Muscle layer of duodenum (tissue), 2 donors: ENCODE results near the gene GSDMA.
"Not testable (repeated sequence)": the region's sequence is repeated elsewhere in the genome, so short reads cannot be mapped to it uniquely, and the experiment has no call there.

Experiments used
- H3K27ac ChIP-seq: one replicate; pipeline ENCODE4 v1.7.0; 2013; ENCODE audit warnings: mild to moderate bottlenecking, low read length
- H3K27me3 ChIP-seq: one replicate; pipeline ENCODE4 v1.7.0; 2013; ENCODE audit warnings: low read depth, mild to moderate bottlenecking, control low read depth, low read length
- H3K36me3 ChIP-seq, 2 donors: one replicate each; pipeline ENCODE4 v1.7.0; 2013; ENCODE audit warnings: low read length in 2 of 2, control low read depth in 1 of 2, mild to moderate bottlenecking in 1 of 2; ENCODE audit not compliant: insufficient read depth in 2 of 2, control insufficient read depth in 1 of 2
- H3K4me1 ChIP-seq, 2 donors: one replicate each; pipeline ENCODE4 v1.7.0; 2013; ENCODE audit warnings: low read length in 2 of 2, mild to moderate bottlenecking in 2 of 2, control low read depth in 1 of 2, moderate library complexity in 1 of 2; ENCODE audit not compliant: insufficient read depth in 2 of 2, control insufficient read depth in 1 of 2
- H3K4me3 ChIP-seq, 2 donors: one replicate each; pipeline ENCODE4 v1.7.0; 2013; ENCODE audit warnings: low read length in 2 of 2, low read depth in 1 of 2, mild to moderate bottlenecking in 1 of 2
- H3K9me3 ChIP-seq, 2 donors: one replicate each; pipeline ENCODE4 v1.7.0; 2013; ENCODE audit warnings: low read length in 2 of 2, control low read depth in 1 of 2, mild to moderate bottlenecking in 1 of 2; ENCODE audit not compliant: control insufficient read depth in 1 of 2
- donor health status: healthy.

The GSDMA gene

GRCh38 chr17:40005520-40005919 lies 42.7 kb downstream of the GSDMA start:
- H3K27ac ChIP-seq, result no peak overlapping the region
- H3K36me3 ChIP-seq, result no peaks in the 10 kb centered on the region
- no peaks in the 10 kb centered on the region for H3K9me3 ChIP-seq
- H3K27me3 ChIP-seq, result no peaks in the 10 kb centered on the region
- no peaks in the 10 kb centered on the region for H3K4me1 ChIP-seq
- H3K4me3 ChIP-seq, result no peak overlapping the region

GRCh38 chr17:40010946-40011500 lies 48.2 kb downstream of the GSDMA start:
- not testable (repeated sequence) for H3K4me3 ChIP-seq, H3K27me3 ChIP-seq, H3K9me3 ChIP-seq, H3K27ac ChIP-seq, H3K36me3 ChIP-seq, H3K4me1 ChIP-seq

- H3K36me3 ChIP-seq, H3K4me1 ChIP-seq, H3K27ac ChIP-seq, H3K27me3 ChIP-seq, H3K4me3 ChIP-seq, H3K9me3 ChIP-seq: not testable (repeated sequence)
These were observed 49.3 kb downstream of the GSDMA start for GRCh38 chr17:40012017-40012647.

DNA sequence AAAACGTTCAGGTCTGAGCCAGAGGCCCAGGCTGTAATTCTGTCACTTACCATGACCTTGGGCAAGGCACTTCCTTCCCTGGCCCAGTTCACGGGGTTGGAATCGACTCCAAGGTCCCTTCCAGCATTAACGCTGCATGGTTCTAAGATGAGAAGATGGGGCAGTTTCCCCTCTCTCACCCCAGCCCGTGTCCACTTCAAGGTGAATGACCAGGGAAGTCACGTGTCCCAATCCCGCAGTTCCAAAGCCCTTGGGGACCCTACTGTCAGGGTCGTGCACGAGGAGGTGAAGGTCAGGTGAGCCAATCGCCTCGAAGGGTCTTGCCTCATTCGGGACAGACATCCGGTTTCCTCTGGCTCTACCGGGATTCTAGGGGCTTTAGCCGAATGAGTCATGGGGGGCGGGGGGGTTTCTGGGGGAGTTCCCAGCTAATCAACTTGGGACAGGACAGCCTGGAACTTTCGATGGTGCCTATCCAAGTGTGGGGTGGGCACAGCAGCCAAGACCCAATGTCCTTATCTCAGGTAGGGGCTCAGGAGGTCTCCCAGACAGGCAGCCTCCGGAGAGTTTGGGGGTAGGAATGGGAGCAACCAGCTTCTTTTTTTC lies 51.7 kb downstream of the GSDMA start:
- no peak overlapping the region for H3K27ac ChIP-seq
- peaks cover 0 to 3% of the 10 kb centered on the region in 2 donors for H3K36me3 ChIP-seq
- no peaks in the 10 kb centered on the region for H3K9me3 ChIP-seq
- H3K27me3 ChIP-seq, result no peaks in the 10 kb centered on the region
- no peak overlapping the region for H3K4me3 ChIP-seq
- peaks cover 2 to 29% of the 10 kb centered on the region in 2 donors for H3K4me1 ChIP-seq

DNA sequence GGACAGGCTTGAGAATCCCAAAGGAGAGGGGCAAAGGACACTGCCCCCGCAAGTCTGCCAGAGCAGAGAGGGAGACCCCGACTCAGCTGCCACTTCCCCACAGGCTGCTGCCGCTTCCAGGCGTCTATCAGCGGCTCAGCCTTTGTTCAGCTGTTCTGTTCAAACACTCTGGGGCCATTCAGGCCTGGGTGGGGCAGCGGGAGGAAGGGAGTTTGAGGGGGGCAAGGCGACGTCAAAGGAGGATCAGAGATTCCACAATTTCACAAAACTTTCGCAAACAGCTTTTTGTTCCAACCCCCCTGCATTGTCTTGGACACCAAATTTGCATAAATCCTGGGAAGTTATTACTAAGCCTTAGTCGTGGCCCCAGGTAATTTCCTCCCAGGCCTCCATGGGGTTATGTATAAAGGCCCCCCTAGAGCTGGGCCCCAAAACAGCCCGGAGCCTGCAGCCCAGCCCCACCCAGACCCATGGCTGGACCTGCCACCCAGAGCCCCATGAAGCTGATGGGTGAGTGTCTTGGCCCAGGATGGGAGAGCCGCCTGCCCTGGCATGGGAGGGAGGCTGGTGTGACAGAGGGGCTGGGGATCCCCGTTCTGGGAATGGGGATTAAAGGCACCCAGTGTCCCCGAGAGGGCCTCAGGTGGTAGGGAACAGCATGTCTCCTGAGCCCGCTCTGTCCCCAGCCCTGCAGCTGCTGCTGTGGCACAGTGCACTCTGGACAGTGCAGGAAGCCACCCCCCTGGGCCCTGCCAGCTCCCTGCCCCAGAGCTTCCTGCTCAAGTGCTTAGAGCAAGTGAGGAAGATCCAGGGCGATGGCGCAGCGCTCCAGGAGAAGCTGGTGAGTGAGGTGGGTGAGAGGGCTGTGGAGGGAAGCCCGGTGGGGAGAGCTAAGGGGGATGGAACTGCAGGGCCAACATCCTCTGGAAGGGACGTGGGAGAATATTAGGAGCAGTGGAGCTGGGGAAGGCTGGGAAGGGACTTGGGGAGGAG lies 52.5 kb downstream of the GSDMA start, which contains the start of gene CSF3:
CSF3 (plus strand) TSS at position 436 of the 993 bp plus-strand sequence; CDS start at position 471, 35 bp downstream.
- Histone ChIP-seq H3K9me3 (no peaks in the 10 kb centered on the region), H3K4me1 (peaks cover 2 to 32% of the 10 kb centered on the region in 2 donors), H3K27ac (no peak within 1 kb of the TSS), H3K27me3 (no peaks in the 10 kb centered on the region), H3K4me3 (no peak within 1 kb of the TSS), H3K36me3 (peaks cover 4 to 9% of the 10 kb centered on the region in 2 donors)

DNA sequence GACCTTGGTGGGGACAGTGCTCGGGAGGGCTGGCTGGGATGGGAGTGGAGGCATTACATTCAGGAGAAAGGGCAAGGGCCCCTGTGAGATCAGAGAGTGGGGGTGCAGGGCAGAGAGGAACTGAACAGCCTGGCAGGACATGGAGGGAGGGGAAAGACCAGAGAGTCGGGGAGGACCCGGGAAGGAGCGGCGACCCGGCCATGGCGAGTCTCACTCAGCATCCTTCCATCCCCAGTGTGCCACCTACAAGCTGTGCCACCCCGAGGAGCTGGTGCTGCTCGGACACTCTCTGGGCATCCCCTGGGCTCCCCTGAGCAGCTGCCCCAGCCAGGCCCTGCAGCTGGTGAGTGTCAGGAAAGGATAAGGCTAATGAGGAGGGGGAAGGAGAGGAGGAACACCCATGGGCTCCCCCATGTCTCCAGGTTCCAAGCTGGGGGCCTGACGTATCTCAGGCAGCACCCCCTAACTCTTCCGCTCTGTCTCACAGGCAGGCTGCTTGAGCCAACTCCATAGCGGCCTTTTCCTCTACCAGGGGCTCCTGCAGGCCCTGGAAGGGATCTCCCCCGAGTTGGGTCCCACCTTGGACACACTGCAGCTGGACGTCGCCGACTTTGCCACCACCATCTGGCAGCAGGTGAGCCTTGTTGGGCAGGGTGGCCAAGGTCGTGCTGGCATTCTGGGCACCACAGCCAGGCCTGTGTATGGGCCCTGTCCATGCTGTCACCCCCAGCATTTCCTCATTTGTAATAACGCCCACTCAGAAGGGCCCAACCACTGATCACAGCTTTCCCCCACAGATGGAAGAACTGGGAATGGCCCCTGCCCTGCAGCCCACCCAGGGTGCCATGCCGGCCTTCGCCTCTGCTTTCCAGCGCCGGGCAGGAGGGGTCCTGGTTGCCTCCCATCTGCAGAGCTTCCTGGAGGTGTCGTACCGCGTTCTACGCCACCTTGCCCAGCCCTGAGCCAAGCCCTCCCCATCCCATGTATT lies 53.5 kb downstream of the GSDMA start:
- H3K4me1 ChIP-seq, result peaks cover 2 to 32% of the 10 kb centered on the region in 2 donors
- H3K27ac ChIP-seq, result no peak overlapping the region
- no peak overlapping the region for H3K4me3 ChIP-seq
- no peaks in the 10 kb centered on the region for H3K9me3 ChIP-seq
- peaks cover 4 to 12% of the 10 kb centered on the region in 2 donors for H3K36me3 ChIP-seq
- no peaks in the 10 kb centered on the region for H3K27me3 ChIP-seq

DNA sequence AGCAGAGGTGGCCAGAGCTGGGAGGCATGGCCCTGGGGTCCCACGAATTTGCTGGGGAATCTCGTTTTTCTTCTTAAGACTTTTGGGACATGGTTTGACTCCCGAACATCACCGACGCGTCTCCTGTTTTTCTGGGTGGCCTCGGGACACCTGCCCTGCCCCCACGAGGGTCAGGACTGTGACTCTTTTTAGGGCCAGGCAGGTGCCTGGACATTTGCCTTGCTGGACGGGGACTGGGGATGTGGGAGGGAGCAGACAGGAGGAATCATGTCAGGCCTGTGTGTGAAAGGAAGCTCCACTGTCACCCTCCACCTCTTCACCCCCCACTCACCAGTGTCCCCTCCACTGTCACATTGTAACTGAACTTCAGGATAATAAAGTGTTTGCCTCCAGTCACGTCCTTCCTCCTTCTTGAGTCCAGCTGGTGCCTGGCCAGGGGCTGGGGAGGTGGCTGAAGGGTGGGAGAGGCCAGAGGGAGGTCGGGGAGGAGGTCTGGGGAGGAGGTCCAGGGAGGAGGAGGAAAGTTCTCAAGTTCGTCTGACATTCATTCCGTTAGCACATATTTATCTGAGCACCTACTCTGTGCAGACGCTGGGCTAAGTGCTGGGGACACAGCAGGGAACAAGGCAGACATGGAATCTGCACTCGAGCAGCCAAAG lies 54.7 kb downstream of the GSDMA start:
- H3K36me3 ChIP-seq, result peaks cover 12 to 24% of the 10 kb centered on the region in 2 donors
- H3K4me1 ChIP-seq, result peaks cover 2 to 39% of the 10 kb centered on the region in 2 donors

DNA sequence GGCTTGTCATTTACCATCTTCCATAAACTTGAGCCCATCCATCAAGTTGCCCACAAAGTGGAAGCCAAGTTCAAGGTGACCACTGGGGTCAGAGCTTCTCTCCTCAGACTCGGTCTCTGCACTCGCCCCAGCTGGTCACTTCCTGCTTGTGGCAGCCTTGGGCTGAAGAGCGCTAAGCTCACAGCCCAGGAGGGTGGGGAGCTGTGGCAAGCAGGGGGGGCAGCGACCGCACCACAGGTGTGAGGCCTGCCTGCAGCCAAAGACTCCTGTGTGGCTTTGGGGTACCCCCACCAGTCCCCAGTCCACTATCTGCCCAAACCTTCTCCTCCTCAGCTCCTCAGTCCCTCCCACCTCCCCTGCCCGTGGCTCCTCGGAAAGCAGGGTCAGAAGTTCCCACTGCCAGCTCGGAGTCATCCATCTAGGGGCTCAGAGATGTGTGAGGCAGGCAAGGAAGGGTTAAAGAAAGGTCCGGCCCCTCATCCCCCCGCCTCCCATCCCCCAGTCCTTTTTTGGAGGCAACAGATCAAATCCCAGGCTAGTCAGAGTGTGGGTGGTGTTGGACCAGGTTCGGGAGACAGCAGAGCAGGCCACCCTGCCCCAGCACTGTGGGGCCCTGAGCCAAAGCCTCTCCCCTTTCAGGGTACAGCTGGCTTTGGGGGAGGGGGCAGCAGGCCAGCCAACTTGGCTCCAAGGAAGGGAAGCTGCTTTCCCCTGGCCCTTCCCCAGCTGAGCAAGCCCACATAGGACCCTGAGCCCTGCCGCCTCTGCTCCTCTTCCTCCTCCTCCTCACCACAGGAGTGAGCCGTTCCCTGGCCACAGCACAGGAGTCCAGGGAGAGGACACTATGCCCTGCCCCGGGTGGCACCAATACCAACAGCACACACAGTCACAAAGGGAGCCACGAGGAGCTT lies 55.7 kb downstream of the GSDMA start:
- Histone ChIP-seq H3K27me3 (no peaks in the 10 kb centered on the region), H3K4me1 (peaks cover 2 to 40% of the 10 kb centered on the region in 2 donors), H3K36me3 (peaks cover 15 to 30% of the 10 kb centered on the region in 2 donors), H3K27ac (no peak overlapping the region), H3K9me3 (no peaks in the 10 kb centered on the region), H3K4me3 (no peak overlapping the region)

More for the DNA sequence above, 54.7 kb downstream of the GSDMA start:
- no peak overlapping the region for H3K4me3 ChIP-seq
- H3K27me3 ChIP-seq, result no peaks in the 10 kb centered on the region
- H3K9me3 ChIP-seq, result no peaks in the 10 kb centered on the region
- H3K27ac ChIP-seq, result no peak overlapping the region

- Histone ChIP-seq H3K4me1 (peaks cover 2 to 43% of the 10 kb centered on the region in 2 donors), H3K27me3 (no peaks in the 10 kb centered on the region), H3K36me3 (peaks cover 15 to 36% of the 10 kb centered on the region in 2 donors), H3K9me3 (no peaks in the 10 kb centered on the region), H3K27ac (no peak overlapping the region), H3K4me3 (no peak overlapping the region)
These were observed 56.6 kb downstream of the GSDMA start for GRCh38 chr17:40019140-40019991.
